Psoas muscle (tissue), 8 donors: ENCODE measurements around the gene PSIP1. TPM values are rescaled to one million over a fixed set of nuclear protein-coding genes. Genes with fewer than 3 reads are reported as not detected.

Experiments used
- ATAC-seq, 4 donors: fragments of 200-7000 bp; cut with Tn5 transposase; one replicate each; pipeline ENCODE4 v1.9.1; 2020; ENCODE audit warnings: moderate library complexity in 3 of 4, mild to moderate bottlenecking in 2 of 4
- DNase-seq, 2 donors: peaks; one replicate each; pipeline ENCODE4 v3.0.0-alpha.2; 2020
- H3K27ac ChIP-seq: fragments of 200-600 bp; one replicate; pipeline ENCODE4 v1.8.0; 2022
- H3K27me3 ChIP-seq, 3 donors: fragments of 200-600 bp in 1 of 3; one replicate each; pipeline versions ENCODE4 v1.6.1 to v1.8.0; 2013 to 2022; ENCODE audit warnings: low read length in 2 of 3, mild to moderate bottlenecking in 2 of 3, moderate library complexity in 1 of 3; ENCODE audit not compliant: insufficient read depth in 3 of 3
- H3K36me3 ChIP-seq, 2 donors: fragments of 200-600 bp in 1 of 2; one replicate each; pipeline versions ENCODE4 v1.6.1 to v1.8.0; 2013 to 2022; ENCODE audit warnings: low read depth in 1 of 2, mild to moderate bottlenecking in 1 of 2, moderate library complexity in 1 of 2; ENCODE audit not compliant: insufficient read depth in 1 of 2
- H3K4me1 ChIP-seq: fragments of 200-600 bp; one replicate; pipeline ENCODE4 v1.8.0; 2022
- H3K4me3 ChIP-seq: fragments of 200-600 bp; one replicate; pipeline ENCODE4 v1.8.0; 2022; ENCODE audit warnings: mild to moderate bottlenecking
- H3K9me3 ChIP-seq: fragments of 200-600 bp; one replicate; pipeline ENCODE4 v1.8.0; 2022
- CTCF ChIP-seq: fragments of 200-600 bp; IDR thresholded peaks from one replicate; pipeline ENCODE4 v1.8.0; 2022; ENCODE audit warnings: antibody characterized with exemption
- WGBS, 3 donors: extraction: QIAGEN DNeasy Blood & Tissue Kit; methylation state at CpG; one replicate each; pipeline versions ENCODE4 v1.1.6 to v1.1.7; 2013; 5-methylcytosine and 5-hydroxymethylcytosine counted together
- intact Hi-C, 2 donors: fragments of 100-400 bp; cut with DNase I; formaldehyde crosslinking; loops; one replicate each; pipeline versions ENCODE4 v1.11.0 to v1.14.2; 2022
- polyA plus RNA-seq, 3 donors: library from polyadenylated mRNA; stranded (reverse); fragments of 200-250 nt; gene quantifications; one replicate each; pipeline ENCODE4 v1.2.3, GENCODE V29; 2013
- total RNA-seq, 4 donors: library from RNA; stranded (reverse); fragmentation: NEBNext Ultra II Directional in 2 of 4; extraction: Animal tissue kit (Norgen Biotek cat#: 25700) in 2 of 4; gene quantifications; one replicate each; pipeline versions ENCODE4 v1.2.1 to v1.2.4, GENCODE V29; 2021 to 2023
- donor health status: healthy with polysubstance abuse.
- donor health status: DM: no; HTN: no; CAD: no; lungs with moderate emphysema.
- donor health status: Bipolar disorder and iron deficiency.
- donor health status: healthy.
- donor health status: DM: yes; HTN: yes; CAD: no.
- donor health status: DM: no; HTN: no; CAD: no.
- donor health status: DM: no; HTN: no; CAD: no.
- donor health status: DM: yes; HTN: yes; CAD: no.

PSIP1 gene
- total and polyA plus RNA-seq, 7 donors, result 5.3 to 19.2 (median 13.0) TPM

- Histone ChIP-seq H3K36me3 (no peaks in the 10 kb centered on the region), H3K9me3 (no peaks in the 10 kb centered on the region), H3K4me1 (no peaks in the 10 kb centered on the region), H3K27ac (no peak overlapping the region), H3K27me3 (no peaks in the 10 kb centered on the region), H3K4me3 (no peak overlapping the region)
- no peak for ATAC-seq
- intact Hi-C loops, result no loop called here
- no peak for DNase-seq
- 77 to 88% (median 84%) methylated on average over 4 of the region's 4 CpGs for WGBS, 3 donors
- TF ChIP-seq CTCF, result no peak
Observed at GRCh38 chr9:15543047-15543813, 32.5 kb upstream of the PSIP1 start.

GRCh38 chr9:15542624-15543023 lies 31.9 kb upstream of the PSIP1 start:
- 87 to 93% (median 91%) methylated on average over 2 of the region's 2 CpGs for WGBS, 3 donors
- TF ChIP-seq CTCF, result no peak
- H3K4me1 ChIP-seq, result no peaks in the 10 kb centered on the region

GRCh38 chr9:15541872-15542271 lies 31.1 kb upstream of the PSIP1 start:
- 22 to 29% (median 26%) methylated on average over 2 of the region's 2 CpGs for WGBS, 3 donors
- no peaks in the 10 kb centered on the region for H3K27me3 ChIP-seq
- no peak for DNase-seq
- no peak for TF ChIP-seq CTCF
- H3K27ac ChIP-seq, result no peak overlapping the region
- intact Hi-C loops, result no loop called here
- H3K36me3 ChIP-seq, result no peaks in the 10 kb centered on the region
- H3K4me1 ChIP-seq, result no peaks in the 10 kb centered on the region
- ATAC-seq, result no peak
- no peak overlapping the region for H3K4me3 ChIP-seq
- H3K9me3 ChIP-seq, result no peaks in the 10 kb centered on the region

More at GRCh38 chr9:15542624-15543023, 31.9 kb upstream of the PSIP1 start:
- H3K4me3 ChIP-seq, result no peak overlapping the region
- no peak overlapping the region for H3K27ac ChIP-seq
- ATAC-seq (no peak), DNase-seq (no peak)
- H3K27me3 ChIP-seq, result no peaks in the 10 kb centered on the region
- no peaks in the 10 kb centered on the region for H3K36me3 ChIP-seq
- H3K9me3 ChIP-seq, result no peaks in the 10 kb centered on the region
- intact Hi-C loops, result no loop called here

- DNase-seq (no peak), ATAC-seq (no peak)
- no peaks in the 10 kb centered on the region for H3K4me1 ChIP-seq
- no peaks in the 10 kb centered on the region for H3K9me3 ChIP-seq
- no peak overlapping the region for H3K4me3 ChIP-seq
- no peaks in the 10 kb centered on the region for H3K27me3 ChIP-seq
- TF ChIP-seq CTCF, result no peak
- intact Hi-C loops, result no loop called here
- 29 to 37% (median 36%) methylated on average over 1 of the region's 1 CpG for WGBS, 3 donors
- no peaks in the 10 kb centered on the region for H3K36me3 ChIP-seq
- H3K27ac ChIP-seq, result no peak overlapping the region
Observed at GRCh38 chr9:15531380-15531779, 20.6 kb upstream of the PSIP1 start.
